Rectal smooth muscle tissue (tissue), 1 donor: Measurements from ENCODE around the gene TSPAN18.

Experiments
- H3K27ac ChIP-seq: one replicate; pipeline ENCODE4 v1.7.0; 2013; ENCODE audit warnings: low read depth, low read length, inconsistent platforms
- H3K27me3 ChIP-seq: one replicate; pipeline ENCODE4 v1.7.0; 2013; ENCODE audit warnings: low read length; ENCODE audit not compliant: control insufficient read depth, insufficient read depth
- H3K36me3 ChIP-seq: one replicate; pipeline ENCODE4 v1.7.0; 2013; ENCODE audit warnings: low read length; ENCODE audit not compliant: control insufficient read depth, insufficient read depth
- H3K4me1 ChIP-seq: one replicate; pipeline ENCODE4 v1.7.0; 2013; ENCODE audit warnings: low read length; ENCODE audit not compliant: control insufficient read depth, insufficient read depth
- H3K4me3 ChIP-seq: one replicate; pipeline ENCODE4 v1.7.0; 2013; ENCODE audit warnings: low read length
- H3K9ac ChIP-seq: one replicate; pipeline ENCODE4 v1.7.0; 2013; ENCODE audit warnings: low read length

TSPAN18 gene

GRCh38 chr11:44726283-44727113, at the start of gene TSPAN18:
Gene TSPAN18, plus strand, starts transcription at chr11:44726962. Its CDS starts 179,455 bp downstream, at chr11:44906417.
- Histone ChIP-seq H3K4me1 (peaks cover 22% of the 10 kb centered on the region), H3K4me3 (peak within 1 kb of the TSS; percentile 71), H3K27me3 (peaks cover 7% of the 10 kb centered on the region), H3K9ac (peak within 1 kb of the TSS; percentile 17), H3K36me3 (no peaks in the 10 kb centered on the region), H3K27ac (peak within 1 kb of the TSS; percentile 90)

GRCh38 chr11:44680982-44681597, 45.7 kb upstream of the TSPAN18 start:
- Histone ChIP-seq H3K36me3 (no peaks in the 10 kb centered on the region), H3K9ac (no peak overlapping the region), H3K4me3 (no peak overlapping the region), H3K4me1 (no peaks in the 10 kb centered on the region), H3K27me3 (no peaks in the 10 kb centered on the region), H3K27ac (no peak overlapping the region)

GRCh38 chr11:44681698-44682097, 45.1 kb upstream of the TSPAN18 start:
- Histone ChIP-seq H3K36me3 (no peaks in the 10 kb centered on the region), H3K4me3 (no peak overlapping the region), H3K27ac (no peak overlapping the region), H3K9ac (no peak overlapping the region), H3K4me1 (no peaks in the 10 kb centered on the region), H3K27me3 (no peaks in the 10 kb centered on the region)

- Histone ChIP-seq H3K27me3 (no peaks in the 10 kb centered on the region), H3K36me3 (no peaks in the 10 kb centered on the region), H3K27ac (no peak overlapping the region), H3K4me3 (no peak overlapping the region), H3K9ac (no peak overlapping the region), H3K4me1 (no peaks in the 10 kb centered on the region)
These were observed 41.9 kb upstream of the TSPAN18 start for GRCh38 chr11:44684859-44685281.

GRCh38 chr11:44687388-44687787, 39.4 kb upstream of the TSPAN18 start:
- Histone ChIP-seq H3K36me3 (no peaks in the 10 kb centered on the region), H3K4me3 (no peak overlapping the region), H3K4me1 (no peaks in the 10 kb centered on the region), H3K9ac (no peak overlapping the region), H3K27me3 (no peaks in the 10 kb centered on the region), H3K27ac (no peak overlapping the region)

- no peaks in the 10 kb centered on the region for H3K4me1 ChIP-seq
These were observed 37.5 kb upstream of the TSPAN18 start for GRCh38 chr11:44689265-44689664.

GRCh38 chr11:44690651-44691050, 36.1 kb upstream of the TSPAN18 start:
- H3K27me3 ChIP-seq, result no peaks in the 10 kb centered on the region
- no peaks in the 10 kb centered on the region for H3K36me3 ChIP-seq
- no peaks in the 10 kb centered on the region for H3K4me1 ChIP-seq
- H3K9ac ChIP-seq, result no peak overlapping the region
- no peak overlapping the region for H3K27ac ChIP-seq
- H3K4me3 ChIP-seq, result no peak overlapping the region

More at GRCh38 chr11:44689265-44689664, 37.5 kb upstream of the TSPAN18 start:
- H3K9ac ChIP-seq, result no peak overlapping the region
- H3K27ac ChIP-seq, result no peak overlapping the region
- no peaks in the 10 kb centered on the region for H3K27me3 ChIP-seq
- H3K4me3 ChIP-seq, result no peak overlapping the region
- no peaks in the 10 kb centered on the region for H3K36me3 ChIP-seq

- Histone ChIP-seq H3K27me3 (no peaks in the 10 kb centered on the region), H3K27ac (no peak overlapping the region), H3K4me1 (no peaks in the 10 kb centered on the region), H3K9ac (no peak overlapping the region), H3K4me3 (no peak overlapping the region), H3K36me3 (no peaks in the 10 kb centered on the region)
These were observed 34.3 kb upstream of the TSPAN18 start for GRCh38 chr11:44692460-44692859.

- H3K27ac ChIP-seq, result no peak overlapping the region
- no peaks in the 10 kb centered on the region for H3K4me1 ChIP-seq
- H3K36me3 ChIP-seq, result no peaks in the 10 kb centered on the region
- no peak overlapping the region for H3K9ac ChIP-seq
- H3K27me3 ChIP-seq, result no peaks in the 10 kb centered on the region
- no peak overlapping the region for H3K4me3 ChIP-seq
These were observed 33.1 kb upstream of the TSPAN18 start for GRCh38 chr11:44693654-44694119.

GRCh38 chr11:44694443-44694842, 32.3 kb upstream of the TSPAN18 start:
- H3K9ac ChIP-seq, result no peak overlapping the region
- no peaks in the 10 kb centered on the region for H3K36me3 ChIP-seq
- no peaks in the 10 kb centered on the region for H3K4me1 ChIP-seq
- no peaks in the 10 kb centered on the region for H3K27me3 ChIP-seq
- H3K27ac ChIP-seq, result no peak overlapping the region
- no peak overlapping the region for H3K4me3 ChIP-seq

GRCh38 chr11:44695169-44695833, 31.5 kb upstream of the TSPAN18 start:
- Histone ChIP-seq H3K36me3 (no peaks in the 10 kb centered on the region), H3K4me3 (no peak overlapping the region), H3K9ac (no peak overlapping the region), H3K4me1 (peaks cover 1% of the 10 kb centered on the region), H3K27ac (no peak overlapping the region), H3K27me3 (no peaks in the 10 kb centered on the region)

GRCh38 chr11:44698252-44698912, 28.4 kb upstream of the TSPAN18 start:
- H3K4me3 ChIP-seq, result no peak overlapping the region
- H3K27ac ChIP-seq, result no peak overlapping the region
- peaks cover 2% of the 10 kb centered on the region for H3K27me3 ChIP-seq
- H3K4me1 ChIP-seq, result peaks cover 14% of the 10 kb centered on the region
- H3K36me3 ChIP-seq, result no peaks in the 10 kb centered on the region
- no peak overlapping the region for H3K9ac ChIP-seq
